SK-N-SH treated with all-trans-retinoic acid at 6 μM for 48 hours (cell line): ENCODE results near the gene DLG5.

Experiments used
- ARNTL ChIP-seq: fragments of 450-650 bp; formaldehyde crosslinking; IDR thresholded peaks from 2 replicates; pipeline ENCODE4 v1.5.0; 2020; ENCODE audit warnings: low read depth, mild to moderate bottlenecking, moderate library complexity, borderline replicate concordance
- RARB ChIP-seq: fragments of 250-450 bp; sonication (Bioruptor Pico); IDR thresholded peaks from 2 replicates; pipeline ENCODE4 v1.8.0; 2021; ENCODE audit warnings: mild to moderate bottlenecking, moderate library complexity
- TCF4 ChIP-seq: fragments of 250-450 bp; sonication (Bioruptor Pico); IDR thresholded peaks from 2 replicates; pipeline ENCODE4 v1.8.0; 2021; ENCODE audit warnings: mild to moderate bottlenecking, moderate library complexity, borderline replicate concordance
- ZFP3 ChIP-seq: fragments of 250-450 bp; sonication (Bioruptor Pico); IDR thresholded peaks from 2 replicates; pipeline ENCODE4 v1.5.0; 2020; ENCODE audit warnings: mild to moderate bottlenecking, moderate library complexity
- TF ChIP-seq, protein P1 (sequence below): fragments of 250-450 bp; sonication (Bioruptor Pico); IDR thresholded peaks from 2 replicates; pipeline ENCODE4 v1.8.0; 2020; ENCODE audit warnings: mild to moderate bottlenecking, moderate library complexity, borderline replicate concordance

- TF ChIP-seq, protein P1, sequence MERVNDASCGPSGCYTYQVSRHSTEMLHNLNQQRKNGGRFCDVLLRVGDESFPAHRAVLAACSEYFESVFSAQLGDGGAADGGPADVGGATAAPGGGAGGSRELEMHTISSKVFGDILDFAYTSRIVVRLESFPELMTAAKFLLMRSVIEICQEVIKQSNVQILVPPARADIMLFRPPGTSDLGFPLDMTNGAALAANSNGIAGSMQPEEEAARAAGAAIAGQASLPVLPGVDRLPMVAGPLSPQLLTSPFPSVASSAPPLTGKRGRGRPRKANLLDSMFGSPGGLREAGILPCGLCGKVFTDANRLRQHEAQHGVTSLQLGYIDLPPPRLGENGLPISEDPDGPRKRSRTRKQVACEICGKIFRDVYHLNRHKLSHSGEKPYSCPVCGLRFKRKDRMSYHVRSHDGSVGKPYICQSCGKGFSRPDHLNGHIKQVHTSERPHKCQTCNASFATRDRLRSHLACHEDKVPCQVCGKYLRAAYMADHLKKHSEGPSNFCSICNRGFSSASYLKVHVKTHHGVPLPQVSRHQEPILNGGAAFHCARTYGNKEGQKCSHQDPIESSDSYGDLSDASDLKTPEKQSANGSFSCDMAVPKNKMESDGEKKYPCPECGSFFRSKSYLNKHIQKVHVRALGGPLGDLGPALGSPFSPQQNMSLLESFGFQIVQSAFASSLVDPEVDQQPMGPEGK (CRISPR knock-in tag): no peak
- TF ChIP-seq ARNTL (CRISPR knock-in tag) (no peak), RARB (CRISPR knock-in tag) (no peak), TCF4 (CRISPR knock-in tag) (no peak), ZFP3 (CRISPR knock-in tag) (no peak)
Measured at GRCh38 chr10:77896058-77896457, 30.5 kb downstream of the DLG5 start.
